Kidney glomerular epithelial cell (primary cell): Measurements from ENCODE around the gene TRAPPC14.

Source experiments
- DNase-seq: peaks from one replicate; lab custom pipeline; 2025; lab: John Stamatoyannopoulos, UW

The TRAPPC14 gene

DNA sequence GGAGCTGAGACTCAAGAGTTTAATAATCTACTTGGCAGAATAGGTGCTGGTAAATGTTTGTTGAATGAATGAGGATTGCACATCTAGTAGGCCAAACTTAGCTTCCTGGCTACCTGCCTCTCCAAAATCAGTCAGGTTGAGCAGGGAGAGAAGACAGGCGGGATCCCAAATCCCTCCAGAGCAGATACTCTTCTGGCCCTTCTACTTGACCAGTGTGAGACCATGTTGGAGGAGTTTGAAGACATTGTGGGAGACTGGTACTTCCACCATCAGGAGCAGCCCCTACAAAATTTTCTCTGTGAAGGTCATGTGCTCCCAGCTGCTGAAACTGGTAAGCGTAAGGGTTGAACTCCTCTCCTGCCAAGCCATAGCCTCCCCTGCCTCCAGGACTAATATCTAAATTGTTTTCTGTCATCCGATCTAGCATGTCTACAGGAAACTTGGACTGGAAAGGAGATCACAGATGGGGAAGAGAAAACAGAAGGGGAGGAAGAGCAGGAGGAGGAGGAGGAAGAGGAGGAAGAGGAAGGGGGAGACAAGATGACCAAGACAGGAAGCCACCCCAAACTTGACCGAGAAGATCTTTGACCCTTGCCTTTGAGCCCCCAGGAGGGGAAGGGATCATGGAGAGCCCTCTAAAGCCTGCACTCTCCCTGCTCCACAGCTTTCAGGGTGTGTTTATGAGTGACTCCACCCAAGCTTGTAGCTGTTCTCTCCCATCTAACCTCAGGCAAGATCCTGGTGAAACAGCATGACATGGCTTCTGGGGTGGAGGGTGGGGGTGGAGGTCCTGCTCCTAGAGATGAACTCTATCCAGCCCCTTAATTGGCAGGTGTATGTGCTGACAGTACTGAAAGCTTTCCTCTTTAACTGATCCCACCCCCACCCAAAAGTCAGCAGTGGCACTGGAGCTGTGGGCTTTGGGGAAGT, 34.0 kb downstream of the TRAPPC14 start:
- no peak for DNase-seq

DNA sequence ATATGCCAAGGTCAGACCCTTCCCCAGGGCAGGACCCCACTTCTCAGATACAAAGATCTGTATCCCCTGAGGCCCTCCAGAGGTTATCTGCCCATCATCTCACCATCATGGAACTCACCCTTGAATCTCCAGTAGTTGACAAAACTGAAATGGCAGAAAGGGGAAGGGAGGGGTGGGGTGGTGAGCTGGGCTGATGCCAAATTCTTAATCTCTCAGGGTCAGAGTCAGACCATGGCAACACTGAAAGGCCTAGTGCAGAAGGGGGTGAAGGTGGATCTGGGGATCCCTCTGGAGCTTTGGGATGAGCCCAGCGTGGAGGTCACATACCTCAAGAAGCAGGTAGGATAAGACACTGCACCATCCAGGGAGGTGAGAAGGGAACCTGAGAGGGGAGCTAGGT, 36.0 kb downstream of the TRAPPC14 start:
- DNase-seq, result no peak

- no peak for DNase-seq
Observed at GRCh38 chr7:100122067-100122466, 36.5 kb downstream of the TRAPPC14 start.

DNA sequence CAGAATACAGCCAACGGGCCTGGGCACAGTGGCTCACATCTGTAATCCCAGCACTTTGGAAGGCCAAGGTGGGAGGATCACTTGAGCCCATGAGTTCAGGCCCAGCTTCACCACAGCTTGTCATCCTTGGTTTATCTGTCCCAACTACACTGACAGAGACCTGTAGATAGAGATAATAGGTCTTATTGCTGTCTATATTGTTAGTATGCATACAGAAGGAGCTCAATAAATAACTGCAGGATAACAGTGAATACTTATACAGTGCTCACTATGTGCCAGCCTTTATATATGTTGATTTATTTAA, 37.8 kb downstream of the TRAPPC14 start:
- no peak for DNase-seq

GRCh38 chr7:100119970-100120732, 38.4 kb downstream of the TRAPPC14 start:
- peak; percentile 58 for DNase-seq

GRCh38 chr7:100119072-100119969, 39.2 kb downstream of the TRAPPC14 start, which contains the start of the genes CNPY4 and TAF6:
CNPY4 (plus strand) TSS chr7:100119634; CDS start chr7:100119745, 111 bp downstream.
TAF6 (minus strand) TSS chr7:100119358; CDS start chr7:100114209, 5,149 bp downstream.
- DNase-seq, result peak; percentile 91

- DNase-seq, result no peak
Observed at GRCh38 chr7:100118388-100119071, 40.0 kb downstream of the TRAPPC14 start.

DNA sequence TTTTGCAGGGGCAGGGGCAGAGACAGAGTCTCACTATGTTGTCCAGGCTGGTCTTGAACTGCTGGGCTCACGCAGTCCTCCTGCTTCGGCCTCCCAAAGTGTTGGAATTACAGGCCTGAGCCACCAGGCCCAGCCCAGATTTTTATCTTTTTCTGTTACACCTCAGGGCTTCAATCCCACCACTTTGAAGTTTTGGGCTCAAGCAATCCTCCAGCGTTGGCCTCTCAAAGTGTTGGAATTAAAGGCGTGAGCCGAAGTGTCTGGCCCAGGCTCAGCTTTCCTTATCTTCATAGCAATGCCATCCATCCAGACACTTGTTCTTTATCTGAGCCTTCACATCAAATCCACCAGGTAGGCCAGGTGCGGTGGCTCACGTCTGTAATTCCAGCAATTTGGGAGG, 43.5 kb downstream of the TRAPPC14 start:
- no peak for DNase-seq

DNA sequence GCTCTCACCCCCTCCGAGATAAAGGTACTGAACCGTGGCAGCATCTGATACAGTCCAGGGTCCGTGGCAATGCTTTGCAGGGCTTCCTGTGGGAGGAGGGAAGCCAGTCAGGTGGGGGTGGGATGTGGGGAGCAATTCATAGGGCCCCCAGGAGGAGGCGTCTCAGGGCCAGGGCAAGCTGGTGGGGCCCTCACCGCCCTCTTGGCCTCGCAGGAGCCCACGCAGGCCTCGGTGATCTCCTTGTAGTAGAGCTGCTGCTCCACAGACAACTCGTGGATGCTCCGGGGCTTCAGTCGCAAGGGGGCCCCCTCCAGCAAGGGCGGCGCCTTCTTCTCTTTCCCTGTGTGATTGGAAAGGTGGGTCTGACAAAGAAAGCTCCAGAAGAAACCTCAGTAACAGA, 46.6 kb downstream of the TRAPPC14 start:
- DNase-seq, result no peak

DNA sequence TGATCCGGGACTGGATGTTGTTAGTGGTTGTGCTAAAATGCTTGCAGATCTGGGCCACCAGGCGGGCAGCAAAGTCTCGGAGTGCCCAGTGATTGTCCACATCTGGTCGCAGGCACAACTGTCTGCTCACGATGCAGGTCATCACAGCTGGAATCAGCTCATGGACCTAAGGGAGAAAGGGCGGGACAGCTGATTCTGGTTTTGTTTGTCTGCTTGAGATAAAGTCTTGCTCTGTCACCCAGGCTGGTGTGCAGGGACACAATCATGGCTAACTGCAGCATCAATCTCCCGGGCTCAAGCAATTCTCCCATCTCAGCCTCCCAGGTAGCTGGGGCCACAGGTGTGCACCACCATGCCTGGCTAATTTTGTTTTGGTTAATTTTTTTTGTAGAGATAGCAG, 47.4 kb downstream of the TRAPPC14 start:
- DNase-seq, result no peak

DNA sequence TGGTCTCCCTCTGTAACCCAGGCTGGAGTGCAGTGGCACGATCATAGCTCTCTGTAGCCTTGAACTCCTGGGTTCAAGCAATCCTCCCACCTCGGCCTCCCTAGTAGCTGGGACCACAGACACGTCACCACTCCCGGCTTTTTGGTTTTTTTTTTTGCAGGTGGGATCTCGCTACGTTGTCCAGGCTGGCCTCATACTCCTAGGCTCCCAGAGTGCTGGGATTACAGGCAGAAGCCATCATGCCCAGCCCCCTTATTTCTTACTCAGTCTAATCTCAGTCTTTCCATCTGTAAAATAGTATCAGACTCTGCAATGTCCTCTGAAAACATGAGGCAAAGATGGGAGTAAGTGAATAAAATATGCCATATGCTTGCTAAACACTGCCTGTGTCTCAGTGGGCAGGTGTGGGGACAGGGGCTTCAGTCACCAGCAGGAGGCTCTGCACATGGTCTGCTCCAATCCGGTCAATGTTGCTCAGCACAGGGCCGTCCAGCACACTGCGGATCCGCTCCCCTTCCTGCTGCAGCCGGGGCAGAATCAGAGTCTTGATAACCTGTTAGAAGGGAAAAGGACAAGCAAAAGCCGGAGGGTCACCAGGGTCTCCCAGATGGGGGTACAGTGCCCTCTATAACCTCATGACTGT, 48.9 kb downstream of the TRAPPC14 start:
- DNase-seq, result no peak

- no peak for DNase-seq
Observed at GRCh38 chr7:100107890-100108289, 50.6 kb downstream of the TRAPPC14 start.

- no peak for DNase-seq
Observed at GRCh38 chr7:100107125-100107737, 51.3 kb downstream of the TRAPPC14 start.

DNA sequence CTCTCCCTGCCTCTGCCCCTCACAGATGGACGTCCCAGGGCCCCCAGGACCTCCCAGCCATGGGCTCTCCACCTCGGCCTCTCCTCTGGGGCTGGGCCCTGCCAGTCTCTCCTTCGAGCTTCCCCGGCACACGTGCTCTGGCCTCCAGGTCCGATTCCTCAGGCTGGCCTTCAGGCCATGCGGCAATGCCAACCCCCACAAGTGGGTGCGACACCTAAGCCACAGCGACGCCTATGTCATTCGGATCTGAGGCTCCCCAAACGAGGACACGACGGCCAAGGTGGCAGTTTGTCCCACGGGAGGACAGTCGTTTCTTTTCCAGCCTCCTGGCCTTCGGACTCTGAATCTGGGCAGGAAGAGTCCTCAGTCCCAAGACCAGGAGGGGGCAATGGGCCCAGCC, 51.9 kb downstream of the TRAPPC14 start:
- DNase-seq, result no peak

- no peak for DNase-seq
Observed at GRCh38 chr7:100105534-100105933, 53.0 kb downstream of the TRAPPC14 start.
